Measurements from ENCODE around the gene PSD.

The PSD gene

DNA sequence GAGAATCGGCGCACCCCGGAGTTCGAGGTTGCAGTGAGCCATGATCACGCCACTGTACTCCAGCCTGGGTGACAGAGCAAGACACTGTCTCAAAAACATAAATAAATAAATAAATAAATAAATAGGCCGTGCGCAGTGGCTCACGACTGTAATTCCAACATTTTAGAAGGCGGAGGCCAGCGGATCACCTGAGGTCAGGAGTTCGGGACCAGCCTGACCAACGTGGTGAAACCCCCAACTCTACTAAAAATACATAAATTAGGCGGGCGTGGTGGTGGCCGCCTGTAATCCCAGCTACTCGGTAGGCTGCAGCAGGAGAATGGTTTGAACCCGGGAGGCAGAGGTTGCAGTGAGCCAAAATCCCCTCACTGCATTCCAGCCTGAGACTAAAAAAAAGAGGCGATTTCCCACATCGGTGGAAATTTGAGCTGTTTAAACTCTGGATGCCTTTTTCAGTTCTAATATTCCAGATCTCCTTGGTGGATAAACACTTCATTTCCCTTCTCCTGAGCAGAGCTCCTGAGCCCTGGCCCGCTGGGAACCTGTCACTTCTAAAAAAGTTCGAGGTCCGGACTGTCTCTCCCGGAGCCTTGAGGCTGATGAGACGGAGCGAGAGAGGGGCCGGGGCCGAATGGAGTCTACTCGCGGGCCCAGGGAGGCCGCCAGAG is 25.0 kb downstream of the PSD start:
- Histone ChIP-seq H2AFZ (ENCODE audit: low read depth, low read length) (no peak overlapping the region), H3K27ac (ENCODE audit: low read length) (peak overlapping the region; percentile 97), H3K79me2 (ENCODE audit: low read length) (peaks cover 37% of the 10 kb centered on the region)

DNA sequence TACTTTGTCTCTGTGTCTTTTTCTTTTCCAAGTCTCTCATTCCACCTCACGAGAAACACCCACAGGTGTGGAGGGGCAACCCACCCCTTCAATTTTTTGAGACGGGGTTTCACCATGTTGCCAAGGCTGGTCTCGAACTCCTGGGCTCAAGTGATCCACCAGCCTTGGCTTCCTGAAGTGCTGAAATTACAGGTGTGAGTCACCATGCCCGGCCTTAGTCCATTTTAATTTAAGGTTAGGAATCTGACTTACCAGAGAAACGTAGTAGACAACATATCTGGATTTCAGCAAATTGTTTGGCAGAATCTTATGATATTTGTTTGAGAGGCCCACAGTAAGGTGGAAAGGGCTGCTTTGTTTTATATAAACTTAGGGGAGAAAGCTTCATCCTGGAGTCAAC is 26.3 kb downstream of the PSD start:
- Histone ChIP-seq H3K4me1 (ENCODE audit: low read length) (peaks cover 17% of the 10 kb centered on the region), H3K9me3 (ENCODE audit: insufficient read depth, low read length) (no peaks in the 10 kb centered on the region), H4K20me1 (ENCODE audit: insufficient read depth, low read length) (no peaks in the 10 kb centered on the region; the same call in 1 of the 2 replicates), H3K4me2 (ENCODE audit: low read length) (no peak overlapping the region), H2AFZ (ENCODE audit: low read depth, low read length) (no peak overlapping the region), H3K27ac (ENCODE audit: low read length) (no peak overlapping the region), H3K4me3 (ENCODE audit: low read length) (no peak overlapping the region), H3K36me3 (replicated peaks; ENCODE audit: low read depth, low read length) (peaks cover 14% of the 10 kb centered on the region), H3K9ac (ENCODE audit: low read length) (no peak overlapping the region), H3K79me2 (ENCODE audit: low read length) (peaks cover 25% of the 10 kb centered on the region), H3K27me3 (ENCODE audit: low read depth, low read length) (no peaks in the 10 kb centered on the region)
- TF ChIP-seq EZH2phosphoT487 (IDR thresholded peaks at IDR 0.05; ENCODE audit: low read depth) (no peak), CTCF (IDR thresholded peaks at IDR 0.05; ENCODE audit: low read depth, low read length) (no peak)

More for the DNA sequence above, 25.0 kb downstream of the PSD start:
- Histone ChIP-seq H4K20me1 (ENCODE audit: insufficient read depth, low read length) (no peaks in the 10 kb centered on the region; the same call in 1 of the 2 replicates), H3K4me3 (ENCODE audit: low read length) (peak overlapping the region; percentile 93), H3K9me3 (ENCODE audit: insufficient read depth, low read length) (no peaks in the 10 kb centered on the region), H3K36me3 (replicated peaks; ENCODE audit: low read depth, low read length) (peaks cover 26% of the 10 kb centered on the region), H3K4me2 (ENCODE audit: low read length) (peak overlapping the region; percentile 76), H3K9ac (ENCODE audit: low read length) (peak overlapping the region; percentile 99), H3K27me3 (ENCODE audit: low read depth, low read length) (no peaks in the 10 kb centered on the region), H3K4me1 (ENCODE audit: low read length) (peaks cover 29% of the 10 kb centered on the region)
- TF ChIP-seq CTCF (IDR thresholded peaks at IDR 0.05; ENCODE audit: low read depth, low read length) = peak; percentile 71
- no peak for TF ChIP-seq EZH2phosphoT487 (IDR thresholded peaks at IDR 0.05; ENCODE audit: low read depth)

GRCh38 chr10:102389894-102390293 is 28.7 kb downstream of the PSD start:
- Histone ChIP-seq H3K4me2 (ENCODE audit: low read length) (no peak overlapping the region), H2AFZ (ENCODE audit: low read depth, low read length) (no peak overlapping the region), H3K9me3 (ENCODE audit: insufficient read depth, low read length) (no peaks in the 10 kb centered on the region), H3K79me2 (ENCODE audit: low read length) (peaks cover 5% of the 10 kb centered on the region), H3K4me3 (ENCODE audit: low read length) (no peak overlapping the region), H3K9ac (ENCODE audit: low read length) (no peak overlapping the region), H4K20me1 (ENCODE audit: insufficient read depth, low read length) (no peaks in the 10 kb centered on the region), H3K27ac (ENCODE audit: low read length) (no peak overlapping the region), H3K4me1 (ENCODE audit: low read length) (peaks cover 12% of the 10 kb centered on the region), H3K36me3 (replicated peaks; ENCODE audit: low read depth, low read length) (no peaks in the 10 kb centered on the region), H3K27me3 (ENCODE audit: low read depth, low read length) (no peaks in the 10 kb centered on the region)
- TF ChIP-seq EZH2phosphoT487 (IDR thresholded peaks at IDR 0.05; ENCODE audit: low read depth) (no peak), CTCF (IDR thresholded peaks at IDR 0.05; ENCODE audit: low read depth, low read length) (no peak)

GRCh38 chr10:102384606-102385429 is 33.8 kb downstream of the PSD start:
- no peak overlapping the region for H3K9ac ChIP-seq (ENCODE audit: low read length)
- H3K27ac ChIP-seq (ENCODE audit: low read length) = no peak overlapping the region
- H3K36me3 ChIP-seq (replicated peaks; ENCODE audit: low read depth, low read length) = peaks cover 11% of the 10 kb centered on the region
- peak overlapping the region; percentile 7; the same call in 1 of the 2 replicates for H3K4me2 ChIP-seq (ENCODE audit: low read length)
- no peak overlapping the region for H3K4me3 ChIP-seq (ENCODE audit: low read length)
- H3K9me3 ChIP-seq (ENCODE audit: insufficient read depth, low read length) = no peaks in the 10 kb centered on the region
- H3K4me1 ChIP-seq (ENCODE audit: low read length) = peaks cover 12% of the 10 kb centered on the region
- H2AFZ ChIP-seq (ENCODE audit: low read depth, low read length) = no peak overlapping the region
- H3K79me2 ChIP-seq (ENCODE audit: low read length) = no peaks in the 10 kb centered on the region
- TF ChIP-seq EZH2phosphoT487 (IDR thresholded peaks at IDR 0.05; ENCODE audit: low read depth) (no peak), CTCF (IDR thresholded peaks at IDR 0.05; ENCODE audit: low read depth, low read length) (no peak)
- no peaks in the 10 kb centered on the region for H4K20me1 ChIP-seq (ENCODE audit: insufficient read depth, low read length)
- no peaks in the 10 kb centered on the region for H3K27me3 ChIP-seq (ENCODE audit: low read depth, low read length)
